HepG2 (cell line): ENCODE results near the gene CERS6. TPM values are rescaled to one million over a fixed set of nuclear protein-coding genes. Genes with fewer than 3 reads are reported as not detected.

ENCODE experiments used
- ATAC-seq: fragments of 200-7000 bp; cut with Tn5 transposase; 3 replicates; pipeline ENCODE4 v1.9.1; 2020; ENCODE audit warnings: mild to moderate bottlenecking, moderate library complexity
- BruUV-seq: library from RNA; stranded (reverse); fragments of 400-500 nt; replicated peaks from 2 replicates; lab custom pipeline; 2021; lab: Mats Ljungman, UMichigan
- CTCF ChIA-PET: fragments of 300-600 bp; formaldehyde crosslinking; extraction: SDS; loops from one replicate; lab custom pipeline; 2021; ENCODE audit warnings: low total read pairs, inconsistent platforms, low intra/inter-chr PET ratio; lab: Yijun Ruan, JAX
- POLR2A ChIA-PET: fragments of 350-600 bp; sonication (Branson Sonifier 250); formaldehyde crosslinking; loops from one replicate; lab custom pipeline; 2020; ENCODE audit warnings: antibody characterized with exemption, inconsistent platforms; lab: Yijun Ruan, JAX
- DNase-seq: peaks from one replicate; pipeline ENCODE4 v3.0.0-alpha.2; 2015; ENCODE audit warnings: low spot score
- FAIRE-seq: peaks from 3 replicates; lab custom pipeline; 2011; peaks lifted over from hg19 to GRCh38; lab: Jason Lieb, UNC
- H2AFZ ChIP-seq: one replicate; pipeline ENCODE4 v1.6.1; 2011; ENCODE audit warnings: low read length, inconsistent platforms
- H3K27ac ChIP-seq: fragments of 300-600 bp; 3 replicates; pipeline ENCODE4 v1.8.0; 2011; ENCODE audit warnings: mixed run types, mild to moderate bottlenecking, mixed read lengths, low read length, inconsistent platforms; ENCODE audit not compliant: insufficient read depth; ENCODE audit errors: extremely low read length
- H3K27me3 ChIP-seq, 2 experiments: fragments of 200-600 bp in 1 of 2; 2 replicates in 1 of 2; 3 replicates in 1 of 2; pipeline versions ENCODE4 v1.6.0 to v1.8.0; 2011; ENCODE audit warnings: low read length in 2 of 2, mild to moderate bottlenecking in 2 of 2, moderate library complexity in 2 of 2, inconsistent platforms in 1 of 2; ENCODE audit not compliant: insufficient read depth in 2 of 2, control insufficient read depth in 1 of 2
- H3K36me3 ChIP-seq, 2 experiments: fragments of 200-600 bp in 1 of 2; replicated peaks in 1 of 2; 2 replicates in 1 of 2; 3 replicates in 1 of 2; pipeline versions ENCODE4 v1.5.1 to v1.8.0; 2011; ENCODE audit warnings: low read length in 2 of 2, inconsistent platforms in 1 of 2; ENCODE audit not compliant: insufficient read depth in 2 of 2, control insufficient read depth in 1 of 2
- H3K4me1 ChIP-seq: 2 replicates; pipeline ENCODE4 v1.5.1; 2012; ENCODE audit warnings: low read length, inconsistent platforms; ENCODE audit not compliant: insufficient read depth
- H3K4me2 ChIP-seq: 2 replicates; pipeline ENCODE4 v1.6.0; 2011; ENCODE audit warnings: low read depth, low read length, inconsistent platforms
- H3K4me3 ChIP-seq, 3 experiments: fragments of 200-600 bp in 1 of 3; sonication (generic), shearing (Covaris generic) in 1 of 3; replicated peaks in 1 of 3; 2 replicates each; pipeline ENCODE4 v1.5.1; 2011 to 2016; ENCODE audit warnings: low read length in 3 of 3, inconsistent platforms in 2 of 3, low read depth in 2 of 3, mild to moderate bottlenecking in 2 of 3, control low read depth in 1 of 3, mixed read lengths in 1 of 3; ENCODE audit not compliant: insufficient read depth in 1 of 3
- H3K79me2 ChIP-seq: one replicate; pipeline ENCODE4 v1.6.1; 2011; ENCODE audit warnings: low read length, inconsistent platforms; ENCODE audit not compliant: insufficient read depth
- H3K9ac ChIP-seq: 2 replicates; pipeline ENCODE4 v1.6.0; 2011; ENCODE audit warnings: mild to moderate bottlenecking, low read depth, low read length, inconsistent platforms; ENCODE audit not compliant: insufficient read depth
- H3K9me3 ChIP-seq: 2 replicates; pipeline ENCODE4 v1.5.1; 2012; ENCODE audit warnings: mild to moderate bottlenecking, low read length
- H4K20me1 ChIP-seq: 2 replicates; pipeline ENCODE4 v1.6.0; 2011; ENCODE audit warnings: inconsistent platforms, mild to moderate bottlenecking, low read length, moderate library complexity; ENCODE audit not compliant: insufficient read depth
- CHD4 ChIP-seq: fragments of 200-600 bp; sonication (generic); IDR thresholded peaks from 2 replicates; pipeline ENCODE4 v1.7.0; 2017; ENCODE audit warnings: mild to moderate bottlenecking, low read length, borderline replicate concordance
- MAFK ChIP-seq, 2 experiments: IDR thresholded peaks in 1 of 2; conservative IDR thresholded peaks in 1 of 2; 2 replicates each; pipeline ENCODE4 v1.6.1; 2011; ENCODE audit warnings: improper control_type of control experiment in 2 of 2, low read length in 2 of 2
- RARG ChIP-seq: sonication (generic); formaldehyde crosslinking; IDR thresholded peaks from 2 replicates; pipeline ENCODE4 v1.4.0; 2020; ENCODE audit warnings: low read depth, mild to moderate bottlenecking, missing genetic modification reagents
- SNAI1 ChIP-seq: sonication (generic); formaldehyde crosslinking; IDR thresholded peaks from 2 replicates; pipeline ENCODE4 v1.5.0; 2020; ENCODE audit warnings: mild to moderate bottlenecking, missing genetic modification reagents, borderline replicate concordance
- ZMYM2 ChIP-seq: sonication (generic); formaldehyde crosslinking; IDR thresholded peaks from 2 replicates; pipeline ENCODE4 v1.8.0; 2022; ENCODE audit warnings: mild to moderate bottlenecking, missing genetic modification reagents
- WGBS: methylation state at CpG from one replicate; pipeline ENCODE4 v1.1.6; 2017; ENCODE audit warnings: low lambda C conversion rate; 5-methylcytosine and 5-hydroxymethylcytosine counted together
- in situ Hi-C: cut with HindIII; loops from 2 replicates; pipeline ENCODE4 v1.10.0; 2017; ENCODE audit warnings: low pct_unique_long_range_greater_than_20kb; ENCODE audit not compliant: extremely low pct_ligation_motif_present
- intact Hi-C: fragments of 100-400 bp; cut with micrococcal nuclease; formaldehyde crosslinking; loops from one replicate; pipeline ENCODE4 v1.10.0; 2022; ENCODE audit not compliant: unreplicated experiment
- polyA plus RNA-seq, 8 experiments: library from polyadenylated mRNA; depleted of rRNA in 3 of 8; stranded (reverse) in 7 of 8; unstranded in 1 of 8; fragments of >200 nt; fragmentation: Illumina TruSeq in 4 of 8; extraction: Trizol in 4 of 8; gene quantifications; 2 replicates each; pipeline versions ENCODE4 v1.2.1 to v1.2.3, GENCODE V29; 2011 to 2016; ENCODE audit warnings: low read depth in 4 of 8, missing spikeins in 1 of 8, mixed read lengths in 1 of 8; ENCODE audit not compliant: insufficient read depth in 1 of 8
- total RNA-seq, 5 experiments: library from RNA; depleted of rRNA; stranded (reverse); fragments of >200 nt; fragmentation: Illumina TruSeq; extraction: Trizol; gene quantifications; 2 replicates each; pipeline ENCODE4 v1.2.3, GENCODE V29; 2016; ENCODE audit warnings: low read depth in 1 of 5
- TF ChIP-seq, protein P1 (sequence below): sonication (generic); formaldehyde crosslinking; IDR thresholded peaks from 2 replicates; pipeline ENCODE4 v1.4.0; 2020; ENCODE audit warnings: mild to moderate bottlenecking, missing genetic modification reagents

Gene CERS6
- total and polyA plus RNA-seq, 2 of the 13 experiments (the other 11 are each of a cell fraction or from before 2014, with no cell fraction given): 10.1 to 20.3 TPM

DNA sequence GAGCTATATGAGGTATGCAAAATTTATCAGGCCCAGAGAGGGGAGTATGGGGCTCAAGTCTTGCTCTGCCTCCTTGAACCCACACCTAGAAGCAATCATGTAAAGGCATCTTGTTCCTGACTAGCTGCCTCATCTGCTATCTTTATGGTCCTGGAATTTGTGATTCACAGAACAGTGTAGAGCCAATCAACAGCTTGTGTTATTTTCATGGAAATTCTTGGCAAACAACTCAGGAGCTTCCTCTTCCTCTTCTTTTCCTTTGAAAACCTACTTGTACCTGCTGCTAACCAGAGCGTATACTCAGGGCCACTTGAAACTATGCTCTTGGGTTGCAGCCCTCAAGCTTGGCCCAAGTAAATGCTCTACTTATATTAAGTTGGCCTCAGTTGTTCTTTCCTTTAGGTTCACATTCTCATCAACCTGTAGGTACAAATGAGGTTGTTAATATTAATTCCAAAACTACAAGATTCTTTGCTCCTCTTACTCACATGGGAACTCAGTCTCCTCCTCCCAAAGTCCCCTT lies 342.9 kb downstream of the CERS6 start (continued):
- TF ChIP-seq SNAI1 (CRISPR knock-in tag) (no peak), CHD4 (no peak), MAFK (conservative IDR thresholded peaks at IDR 0.05 in 1 of 2, IDR thresholded peaks at IDR 0.05 in 1 of 2; ENCODE audit: low read length in 2 of 2) (no peak)

DNA sequence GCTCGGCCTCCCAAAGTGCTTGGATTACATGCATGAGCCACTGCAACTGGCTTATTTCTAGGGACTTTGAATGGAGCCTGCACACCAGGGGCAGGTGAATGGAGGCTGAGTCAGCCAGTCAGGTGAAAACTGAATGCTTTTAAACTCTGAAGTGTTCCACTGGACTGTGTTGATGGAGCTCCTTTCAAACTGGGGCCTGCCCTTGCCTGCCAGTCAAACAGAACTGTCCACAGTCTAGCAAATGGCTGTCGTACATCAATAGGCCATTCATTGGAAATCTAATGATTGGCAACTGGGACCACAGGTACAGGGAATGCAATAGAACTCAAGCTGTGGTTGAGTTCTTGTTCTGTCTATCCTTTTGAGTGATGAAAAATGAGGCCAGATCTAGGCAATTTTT lies 345.4 kb downstream of the CERS6 start:
- no peaks in the 10 kb centered on the region for H3K27me3 ChIP-seq
- no peaks in the 10 kb centered on the region for H3K9me3 ChIP-seq
- H3K4me1 ChIP-seq: peaks cover 17% of the 10 kb centered on the region
- DNase-seq: no peak
- ATAC-seq: peak; percentile 57
- no peak overlapping the region for H2AFZ ChIP-seq
- WGBS: 25% methylated on average over 2 of the region's 2 CpGs
- no peak overlapping the region for H3K4me2 ChIP-seq
- no peaks in the 10 kb centered on the region for H4K20me1 ChIP-seq
- H3K79me2 ChIP-seq: no peaks in the 10 kb centered on the region
- CTCF ChIA-PET: interaction anchor here (0.7 kb wide), 1 partner anchor 302 kb away, joined by 3 read pairs; no protein-coding TSS in a partner anchor
- POLR2A ChIA-PET: no interaction called here
- BruUV-seq: no TSS peak
- H3K4me3 ChIP-seq: no peak overlapping the region
- FAIRE-seq: no peak
- no peak overlapping the region for H3K27ac ChIP-seq
- H3K36me3 ChIP-seq: no peaks in the 10 kb centered on the region
- in situ Hi-C loops: no loop called here
- TF ChIP-seq, protein P1, sequence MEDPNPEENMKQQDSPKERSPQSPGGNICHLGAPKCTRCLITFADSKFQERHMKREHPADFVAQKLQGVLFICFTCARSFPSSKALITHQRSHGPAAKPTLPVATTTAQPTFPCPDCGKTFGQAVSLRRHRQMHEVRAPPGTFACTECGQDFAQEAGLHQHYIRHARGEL (CRISPR knock-in tag): no peak
- no peak for TF ChIP-seq ZMYM2
- TF ChIP-seq RARG: no peak
- intact Hi-C loops: no loop called here
- no peak overlapping the region for H3K9ac ChIP-seq
